ES-I3 (cell line): ENCODE measurements around the gene DAW1.

Experiments used
- H3K36me3 ChIP-seq: 2 replicates; pipeline ENCODE4 v1.6.1; 2013; ENCODE audit warnings: mild to moderate bottlenecking, low read length, control low read depth, moderate library complexity; ENCODE audit not compliant: insufficient read depth
- H3K4me1 ChIP-seq: 2 replicates; pipeline ENCODE4 v1.6.1; 2013; ENCODE audit warnings: mild to moderate bottlenecking, control low read depth, low read length; ENCODE audit not compliant: insufficient read depth
- H3K9ac ChIP-seq: 2 replicates; pipeline ENCODE4 v1.6.1; 2013; ENCODE audit warnings: low read depth, mild to moderate bottlenecking, low read length, moderate library complexity
- H3K9me3 ChIP-seq: 2 replicates; pipeline ENCODE4 v1.6.1; 2013; ENCODE audit warnings: mild to moderate bottlenecking, low read length, moderate library complexity; ENCODE audit not compliant: control insufficient read depth, insufficient read depth

The DAW1 gene

DNA sequence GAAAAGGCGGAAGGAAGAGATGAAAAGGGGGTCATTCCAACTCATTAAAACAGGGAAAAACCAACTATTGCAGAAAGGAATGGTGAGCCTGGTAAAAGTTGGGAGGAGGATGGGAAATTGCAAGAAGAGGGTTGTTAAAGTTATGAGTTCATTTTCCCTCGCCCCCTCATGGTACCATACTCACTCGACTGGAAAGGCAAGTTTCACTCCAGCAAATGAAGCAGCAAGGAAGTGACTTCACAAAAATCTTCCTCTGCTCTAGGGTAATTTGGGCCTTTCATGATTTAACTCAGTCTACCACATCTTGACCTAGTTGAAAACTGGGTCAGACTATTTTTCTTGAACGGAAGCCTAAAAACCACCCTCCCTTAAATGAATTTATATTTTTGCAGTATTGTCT, 22.8 kb upstream of the DAW1 start:
- H3K4me1 ChIP-seq, result no peaks in the 10 kb centered on the region
- no peaks in the 10 kb centered on the region for H3K9me3 ChIP-seq
- H3K9ac ChIP-seq, result no peak overlapping the region
- H3K36me3 ChIP-seq, result no peaks in the 10 kb centered on the region

DNA sequence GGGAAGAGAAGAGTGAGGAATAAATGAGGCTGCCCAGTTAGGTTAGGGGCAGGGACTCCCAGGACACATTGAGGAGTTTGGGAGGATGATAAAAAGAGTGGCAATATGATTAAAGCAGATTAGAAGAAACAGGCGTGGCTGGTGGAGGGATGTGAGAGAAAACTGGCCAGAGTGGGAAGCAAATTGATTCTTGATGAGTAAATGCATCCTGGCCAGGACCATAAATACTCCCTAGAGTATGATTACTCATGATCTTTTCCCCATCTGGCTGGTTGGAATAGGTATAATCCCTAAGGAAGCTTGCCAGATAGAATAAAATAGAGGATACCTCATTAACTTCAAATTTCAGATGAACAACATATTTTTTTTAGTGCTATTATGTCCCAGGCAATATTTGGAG, 21.5 kb upstream of the DAW1 start:
- H3K9me3 ChIP-seq, result no peaks in the 10 kb centered on the region
- no peaks in the 10 kb centered on the region for H3K36me3 ChIP-seq
- H3K9ac ChIP-seq, result no peak overlapping the region
- H3K4me1 ChIP-seq, result no peaks in the 10 kb centered on the region

DNA sequence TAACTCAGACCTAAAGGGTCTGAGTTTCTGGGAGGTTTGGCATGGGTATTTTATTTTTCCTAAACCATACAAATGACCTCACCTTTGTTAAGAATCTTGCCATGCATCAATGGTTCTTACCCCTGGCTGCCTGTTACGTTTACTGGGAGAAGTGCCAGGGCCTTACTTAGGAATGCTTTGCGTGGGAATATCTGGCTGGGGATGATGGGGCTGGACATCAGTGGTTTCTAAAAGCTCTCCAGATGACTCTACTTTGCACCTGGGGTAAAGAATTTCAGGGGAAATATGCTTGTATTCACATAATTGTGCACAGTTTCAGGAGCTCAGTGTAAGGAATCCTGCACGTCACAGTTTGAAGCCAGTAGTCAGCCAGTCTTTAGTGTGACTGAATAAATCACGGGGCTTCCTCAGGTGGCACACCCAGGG, 18.2 kb upstream of the DAW1 start:
- no peaks in the 10 kb centered on the region for H3K36me3 ChIP-seq
- H3K9me3 ChIP-seq, result no peaks in the 10 kb centered on the region
- H3K9ac ChIP-seq, result no peak overlapping the region
- no peaks in the 10 kb centered on the region for H3K4me1 ChIP-seq

DNA sequence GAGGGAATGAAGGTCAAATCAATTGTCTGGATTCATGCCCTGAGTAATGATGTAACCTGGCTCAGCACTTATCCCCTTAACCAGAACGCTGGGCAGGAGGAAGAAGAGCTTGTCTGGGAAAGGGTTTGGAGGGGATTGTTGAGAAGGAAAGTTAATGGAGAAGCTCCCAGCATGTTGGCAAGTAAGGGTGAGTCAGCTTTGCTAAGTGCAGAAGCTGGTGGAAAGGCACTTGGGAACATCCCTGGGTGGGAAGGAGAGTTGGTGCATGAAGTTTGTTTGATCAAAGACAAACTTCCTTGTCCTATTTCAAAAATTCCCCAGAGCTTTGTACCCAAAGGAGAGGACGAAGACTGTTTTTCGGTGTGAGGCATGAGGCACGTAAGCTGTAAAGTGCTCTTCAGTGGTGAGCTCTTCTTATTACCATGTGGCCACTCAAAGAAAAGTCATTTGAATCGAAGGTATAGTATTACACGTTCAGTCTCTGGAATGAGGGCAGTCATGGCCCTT, 17.6 kb upstream of the DAW1 start:
- Histone ChIP-seq H3K36me3 (no peaks in the 10 kb centered on the region), H3K4me1 (no peaks in the 10 kb centered on the region), H3K9me3 (no peaks in the 10 kb centered on the region), H3K9ac (no peak overlapping the region)

DNA sequence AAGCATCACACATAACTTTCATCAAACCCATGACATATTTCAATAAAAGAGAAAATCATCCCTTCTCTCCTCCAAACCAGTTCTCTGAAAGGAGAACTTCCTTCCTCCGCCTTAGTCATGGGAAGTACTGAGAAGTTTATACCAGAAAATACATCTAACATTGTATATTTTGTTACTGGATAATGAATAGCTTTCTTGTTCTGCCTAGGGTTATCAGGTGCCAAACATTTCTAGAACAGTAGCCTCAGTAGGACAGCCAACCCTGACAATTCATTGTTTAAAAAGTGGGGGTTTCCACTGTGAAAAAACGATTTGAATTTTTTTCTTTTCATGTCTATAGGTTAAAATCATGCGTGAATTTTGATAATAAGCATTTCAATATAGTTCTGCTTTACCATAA, 16.0 kb upstream of the DAW1 start:
- H3K4me1 ChIP-seq, result no peaks in the 10 kb centered on the region
- no peaks in the 10 kb centered on the region for H3K9me3 ChIP-seq
- H3K9ac ChIP-seq, result no peak overlapping the region
- H3K36me3 ChIP-seq, result no peaks in the 10 kb centered on the region

DNA sequence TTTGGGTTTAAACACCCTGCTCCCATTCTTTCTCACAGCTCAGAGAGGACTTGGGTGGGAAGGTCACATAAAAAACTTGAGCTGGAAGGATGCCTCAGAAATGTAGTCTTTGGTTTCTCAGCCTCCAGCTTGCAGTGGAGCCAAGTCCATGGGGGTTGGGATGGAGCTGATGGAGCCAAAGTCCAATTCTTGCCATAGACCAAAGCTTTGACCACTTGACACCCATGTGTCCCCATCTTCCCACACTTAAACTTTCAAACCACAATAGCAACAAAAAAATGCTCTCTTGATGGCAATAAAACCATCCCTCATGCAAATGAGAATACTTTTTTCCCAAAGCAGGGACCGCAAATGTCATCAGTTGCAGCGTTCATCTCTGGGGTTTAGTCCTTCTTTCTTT, 14.7 kb upstream of the DAW1 start:
- H3K9ac ChIP-seq, result no peak overlapping the region
- H3K36me3 ChIP-seq, result no peaks in the 10 kb centered on the region
- H3K4me1 ChIP-seq, result no peaks in the 10 kb centered on the region
- H3K9me3 ChIP-seq, result no peaks in the 10 kb centered on the region

DNA sequence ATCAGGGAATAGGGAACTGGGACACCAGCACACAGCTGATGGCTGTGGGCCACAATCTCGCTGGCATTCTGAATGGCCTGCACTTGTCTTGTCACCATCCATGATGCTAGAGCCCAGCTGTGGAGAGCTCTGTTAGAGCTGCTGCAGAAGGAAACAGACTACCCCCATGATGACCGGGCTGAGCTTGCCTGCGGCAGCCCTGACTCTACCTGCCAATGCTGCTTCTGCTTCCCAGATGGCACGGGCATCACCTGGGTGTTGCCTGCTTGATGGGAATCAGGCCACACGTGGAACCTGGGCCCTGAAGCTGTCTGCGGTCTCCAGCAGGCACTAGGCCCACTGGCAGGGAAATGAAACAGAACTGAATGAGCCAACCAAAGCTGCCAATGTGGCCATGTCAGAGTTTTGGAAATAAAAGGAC, 11.2 kb upstream of the DAW1 start:
- Histone ChIP-seq H3K9me3 (no peaks in the 10 kb centered on the region), H3K36me3 (no peaks in the 10 kb centered on the region), H3K9ac (no peak overlapping the region), H3K4me1 (peaks cover 18% of the 10 kb centered on the region)

DNA sequence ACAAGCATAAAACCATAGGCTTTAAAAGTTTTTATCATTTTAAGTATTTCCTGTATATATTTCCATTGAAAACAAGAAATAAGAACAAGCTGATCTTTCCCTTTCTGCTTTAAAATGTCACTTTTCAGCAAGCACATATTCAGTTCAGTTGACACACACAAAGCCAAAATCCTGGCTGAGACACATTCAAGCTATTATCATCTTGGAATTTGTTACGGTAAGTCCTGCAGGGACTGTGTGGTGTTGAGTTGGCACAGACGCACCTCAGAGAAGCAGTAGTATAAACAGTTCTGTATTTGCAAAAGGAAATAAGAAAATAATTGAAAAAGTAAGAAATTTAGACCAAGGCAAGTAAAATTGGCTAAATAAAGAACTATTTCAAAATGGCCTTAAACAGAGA, 10.4 kb upstream of the DAW1 start:
- no peaks in the 10 kb centered on the region for H3K36me3 ChIP-seq
- H3K9ac ChIP-seq, result no peak overlapping the region
- peaks cover 18% of the 10 kb centered on the region for H3K4me1 ChIP-seq
- no peaks in the 10 kb centered on the region for H3K9me3 ChIP-seq

DNA sequence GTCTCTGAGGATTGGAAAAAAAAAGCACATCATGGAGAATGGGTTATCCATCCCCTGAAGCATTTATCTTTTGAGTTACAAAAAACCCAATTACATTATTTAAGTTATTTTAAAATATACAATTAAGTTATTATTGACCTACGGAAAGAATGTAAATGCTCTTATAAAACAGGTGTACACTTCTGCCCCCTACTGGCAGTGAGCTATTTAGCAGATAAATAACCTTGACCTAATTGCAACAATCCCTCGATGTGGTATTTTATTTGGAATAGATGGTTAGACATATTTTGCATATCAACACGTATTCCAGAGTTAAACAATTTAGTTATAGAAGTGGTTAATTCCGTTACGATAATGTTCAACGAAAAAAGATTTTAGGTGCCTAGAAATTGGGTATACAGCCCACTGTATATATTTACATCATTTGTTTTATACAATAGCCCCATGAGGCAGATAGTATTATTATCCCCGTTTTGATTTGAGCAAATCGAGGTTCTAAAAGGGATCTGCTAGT, 9.1 kb upstream of the DAW1 start:
- Histone ChIP-seq H3K36me3 (no peaks in the 10 kb centered on the region), H3K9me3 (no peaks in the 10 kb centered on the region), H3K9ac (no peak overlapping the region), H3K4me1 (peaks cover 18% of the 10 kb centered on the region)

DNA sequence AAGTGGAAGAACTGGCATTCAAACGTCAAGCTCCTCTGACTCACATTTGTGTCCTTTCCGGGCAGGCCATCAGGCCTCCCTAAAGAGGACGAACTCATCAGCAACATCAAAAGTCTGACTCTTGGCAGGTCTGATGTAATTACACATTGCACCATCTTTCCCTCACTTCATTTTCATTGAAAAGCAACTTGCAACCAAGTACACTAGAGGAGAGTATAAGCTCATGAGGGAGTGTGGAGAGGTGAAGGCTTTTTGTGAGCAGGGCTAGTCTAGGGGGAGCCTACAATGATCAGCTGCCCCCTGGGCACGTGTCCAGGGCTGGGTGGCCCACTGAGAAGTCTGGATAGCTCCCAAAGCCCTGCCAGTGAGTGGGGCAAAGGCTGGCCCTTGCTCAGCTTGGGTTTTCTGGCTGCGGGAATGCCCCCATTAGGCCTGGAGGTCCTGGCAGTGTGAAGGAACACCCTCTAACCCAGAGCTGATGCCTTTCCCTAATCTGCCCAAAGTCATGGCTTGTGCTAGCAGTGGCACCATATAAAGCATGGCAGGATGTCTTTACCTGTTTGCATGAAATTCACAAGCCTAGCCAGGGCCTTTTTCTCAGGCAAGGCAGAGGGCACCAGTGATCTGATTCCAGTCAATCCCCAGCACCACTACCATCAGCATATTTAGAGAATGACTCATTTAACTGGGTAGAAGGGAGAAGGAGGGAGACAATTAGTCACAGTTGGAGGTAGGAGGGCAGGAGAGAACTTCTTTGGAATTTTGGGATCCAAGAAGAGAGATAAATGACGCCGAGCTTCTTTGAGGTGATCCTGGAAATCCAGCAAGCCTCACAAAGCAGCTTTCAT, 8.5 kb upstream of the DAW1 start:
- Histone ChIP-seq H3K36me3 (no peaks in the 10 kb centered on the region), H3K9ac (no peak overlapping the region)

DNA sequence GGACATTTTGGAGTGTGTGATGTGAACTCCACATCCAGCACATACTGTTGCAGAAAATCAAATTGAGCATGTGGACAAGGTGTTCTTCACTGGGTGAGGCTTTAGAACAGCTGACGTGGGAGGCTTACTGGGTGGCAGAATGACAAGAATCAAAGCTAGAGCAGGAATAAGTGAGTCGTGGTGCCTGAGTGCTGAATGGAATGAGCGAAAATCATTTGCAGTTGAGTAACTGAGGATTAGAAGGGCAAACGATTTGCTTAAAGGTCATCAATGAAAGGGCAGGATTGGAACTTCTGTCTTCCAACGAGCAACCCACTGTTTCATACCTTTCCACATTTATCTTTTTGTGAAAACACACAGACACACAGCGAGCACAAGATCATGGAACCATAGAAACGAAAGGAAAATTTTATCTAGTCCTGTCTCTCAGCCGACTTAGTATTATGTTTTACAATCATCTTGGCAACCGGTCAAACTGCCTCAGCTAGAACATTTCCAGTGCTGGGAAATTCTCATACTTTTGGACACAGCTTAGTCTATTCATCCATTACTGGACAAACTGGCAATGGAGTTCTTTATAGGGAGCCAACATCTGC, 7.2 kb upstream of the DAW1 start:
- Histone ChIP-seq H3K4me1 (peaks cover 18% of the 10 kb centered on the region), H3K9ac (no peak overlapping the region), H3K9me3 (no peaks in the 10 kb centered on the region), H3K36me3 (no peaks in the 10 kb centered on the region)

More for the DNA sequence above, 8.5 kb upstream of the DAW1 start:
- peaks cover 18% of the 10 kb centered on the region for H3K4me1 ChIP-seq
- H3K9me3 ChIP-seq, result no peaks in the 10 kb centered on the region

DNA sequence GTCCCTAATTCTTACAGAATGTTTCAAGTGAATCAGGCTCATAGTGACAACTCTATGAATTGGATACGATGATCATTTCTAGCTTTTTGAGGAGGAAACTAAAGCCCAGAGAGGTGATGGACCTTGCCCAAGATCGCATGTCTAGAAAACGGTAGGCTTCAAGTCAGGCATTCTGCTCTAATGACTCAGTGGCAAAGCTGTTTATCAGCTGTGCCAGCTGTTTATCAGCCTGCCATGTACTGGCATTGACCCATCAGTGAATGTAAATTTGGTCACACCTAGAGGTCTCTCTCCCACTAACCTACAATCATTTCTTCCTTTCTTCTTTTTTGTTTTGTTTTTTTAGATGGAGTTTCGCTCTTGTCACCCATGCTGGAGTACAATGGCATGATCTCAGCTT, 6.1 kb upstream of the DAW1 start:
- Histone ChIP-seq H3K36me3 (no peaks in the 10 kb centered on the region), H3K4me1 (peaks cover 18% of the 10 kb centered on the region), H3K9ac (no peak overlapping the region), H3K9me3 (no peaks in the 10 kb centered on the region)

DNA sequence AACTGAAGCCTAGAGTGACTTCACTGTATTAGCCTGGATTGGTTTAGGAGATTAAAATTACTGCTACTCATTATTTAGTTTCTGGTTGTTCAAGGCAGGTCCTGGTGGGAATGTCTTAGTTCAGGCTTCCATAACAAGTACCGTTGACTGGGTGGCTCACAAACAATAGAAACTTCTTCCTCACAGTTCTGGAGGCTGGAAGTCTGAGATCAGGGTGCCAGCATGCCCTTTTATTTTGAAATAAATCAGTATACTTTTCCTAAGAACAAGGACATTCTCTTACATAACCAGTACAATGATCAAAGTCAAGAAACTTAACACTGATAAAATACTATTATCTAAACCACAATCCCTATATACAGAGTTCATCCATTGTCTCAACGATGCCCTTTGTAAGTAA, 4.0 kb upstream of the DAW1 start:
- peaks cover 18% of the 10 kb centered on the region for H3K4me1 ChIP-seq
- H3K9ac ChIP-seq, result no peak overlapping the region
- H3K36me3 ChIP-seq, result no peaks in the 10 kb centered on the region
- no peaks in the 10 kb centered on the region for H3K9me3 ChIP-seq

DNA sequence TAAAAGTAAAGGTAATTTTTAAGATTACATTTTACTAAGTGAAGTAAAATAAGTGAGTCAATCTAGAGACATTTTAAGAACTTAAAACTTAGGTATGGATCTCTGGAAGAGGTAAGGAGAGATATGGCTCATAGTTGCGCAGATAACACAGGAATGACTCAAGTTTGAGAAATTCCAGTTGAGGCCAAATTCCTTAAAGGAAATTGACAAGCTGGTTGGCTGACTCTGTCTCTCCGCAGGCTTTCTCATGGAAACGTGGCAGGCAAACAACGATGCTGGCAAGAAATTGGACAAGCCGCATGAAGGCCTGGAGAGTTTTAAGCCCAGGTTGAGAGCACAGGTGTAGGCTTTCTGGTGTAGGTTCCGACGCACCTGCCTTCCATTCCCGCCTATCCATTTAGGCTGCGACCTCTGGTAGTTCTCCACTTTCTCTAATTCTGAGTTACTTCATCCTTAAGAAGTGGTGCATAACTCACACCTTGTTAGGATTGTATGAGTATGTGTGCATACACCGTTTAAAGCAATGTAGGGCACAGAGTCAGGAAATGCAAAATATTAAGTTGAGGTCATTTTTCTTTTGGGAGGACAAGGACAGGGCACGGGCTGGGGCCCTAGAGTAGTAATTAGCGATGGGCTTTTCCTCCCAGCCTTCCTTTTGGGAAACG, 589 bp upstream of the DAW1 start:
- Histone ChIP-seq H3K4me1 (no peaks in the 10 kb centered on the region; the same call in 1 of the 2 replicates), H3K36me3 (no peaks in the 10 kb centered on the region), H3K9me3 (no peaks in the 10 kb centered on the region), H3K9ac (no peak overlapping the region)
